H1 (cell line): ENCODE data around the gene ABCA13. TPM values are rescaled to one million over a fixed set of nuclear protein-coding genes. Genes with fewer than 3 reads are reported as not detected.

Experiments used
- CBX5 ChIP-seq: fragments of 300-800, 300-1000 bp; sonication (generic); IDR thresholded peaks from 2 replicates; pipeline ENCODE4 v1.7.1; 2016; ENCODE audit warnings: antibody characterized with exemption, low read length, low read depth
- KDM1A ChIP-seq: fragments of 200-600, 300-600 bp; sonication (generic); IDR thresholded peaks from 2 replicates; pipeline ENCODE4 v1.7.1; 2016; ENCODE audit warnings: mild to moderate bottlenecking, low read length, borderline replicate concordance
- polyA plus RNA-seq, 7 experiments: library from polyadenylated mRNA; depleted of rRNA in 3 of 7; stranded (reverse) in 5 of 7; unstranded in 2 of 7; fragments of >200 nt in 5 of 7; fragments of 200-250 nt in 2 of 7; gene quantifications; 1 replicate in 5 of 7; 2 replicates in 1 of 7; 4 replicates in 1 of 7; pipeline versions ENCODE4 v1.2.1 to v1.2.3, GENCODE V29; 2011 to 2013; ENCODE audit warnings: missing spikeins in 2 of 7, mixed read lengths in 2 of 7
- total RNA-seq: library from RNA; stranded (reverse); fragmentation: NEBNext Ultra II Directional; extraction: Animal tissue kit (Norgen Biotek cat#: 25700); gene quantifications from 2 replicates; pipeline ENCODE4 v1.2.1, GENCODE V29; 2021

The ABCA13 gene
- total and polyA plus RNA-seq, 2 of the 8 experiments (the other 6 are each of a cell fraction or from before 2014, with no cell fraction given) = 0.07 to 0.09 TPM

DNA sequence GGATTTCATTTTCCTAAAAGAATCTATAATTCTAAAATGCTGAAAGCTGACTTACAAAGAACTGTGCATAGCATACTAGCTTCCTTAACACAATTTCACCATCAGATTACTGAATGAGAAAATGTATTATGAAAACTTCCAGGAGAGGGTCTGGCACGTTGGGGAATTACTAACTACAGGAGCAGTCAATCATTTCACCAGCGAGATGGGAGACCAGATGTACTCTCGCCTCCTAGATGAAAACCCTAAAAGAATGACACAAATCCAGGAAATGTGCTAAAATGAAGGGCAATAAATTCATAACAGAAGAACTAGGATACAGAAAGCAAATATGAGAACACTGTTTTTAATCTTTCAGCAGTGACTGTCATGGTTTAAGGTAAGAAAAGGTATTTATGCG lies 330.8 kb downstream of the ABCA13 start (continued):
- TF ChIP-seq CBX5 (no peak), KDM1A (no peak)
